OCI-LY7 (cell line): ENCODE results near the gene ZNF45. TPM values are rescaled to one million over a fixed set of nuclear protein-coding genes. Genes with fewer than 3 reads are reported as not detected.

Source experiments
- BruUV-seq: library from RNA; stranded (reverse); fragments of 400-500 nt; replicated peaks from 2 replicates; lab custom pipeline; 2021; lab: Mats Ljungman, UMichigan
- CTCF ChIA-PET: fragments of 300-600 bp; sonication (Branson Sonifier 250); formaldehyde crosslinking; loops from one replicate; lab custom pipeline; 2022; ENCODE audit warnings: antibody characterized with exemption; ENCODE audit not compliant: unreplicated experiment; lab: Charles Lee
- POLR2A ChIA-PET: fragments of 300-600 bp; sonication (Branson Sonifier 250); formaldehyde crosslinking; loops from one replicate; lab custom pipeline; 2022; ENCODE audit warnings: antibody characterized with exemption; lab: Charles Lee
- DNase-seq: peaks from one replicate; pipeline ENCODE4 v3.0.0-alpha.2; 2015; ENCODE audit warnings: low spot score
- H2AFZ ChIP-seq: fragments of 200-600 bp; sonication (generic), shearing (Covaris generic); 2 replicates; pipeline ENCODE4 v1.6.1; 2014; ENCODE audit warnings: mild to moderate bottlenecking, antibody characterized with exemption, low read length, moderate library complexity
- H3K27ac ChIP-seq: fragments of 200-600 bp; sonication (generic); 2 replicates; pipeline ENCODE4 v1.5.1; 2014; ENCODE audit warnings: mixed run types, low read depth, mild to moderate bottlenecking, moderate library complexity, low read length, inconsistent platforms; ENCODE audit not compliant: poor library complexity, severe bottlenecking
- H3K36me3 ChIP-seq: fragments of 200-600 bp; sonication (generic); 2 replicates; pipeline ENCODE4 v1.6.1; 2014; ENCODE audit warnings: mild to moderate bottlenecking, antibody characterized with exemption, low read length, moderate library complexity, mixed read lengths; ENCODE audit not compliant: insufficient read depth
- H3K4me1 ChIP-seq: fragments of 200-600 bp; sonication (generic); 2 replicates; pipeline ENCODE4 v1.5.1; 2014; ENCODE audit warnings: mild to moderate bottlenecking, low read length; ENCODE audit not compliant: insufficient read depth, poor library complexity, severe bottlenecking
- H3K4me2 ChIP-seq: fragments of 200-600 bp; sonication (generic); 2 replicates; pipeline ENCODE4 v1.6.1; 2014; ENCODE audit warnings: mild to moderate bottlenecking, low read length
- H3K4me3 ChIP-seq: fragments of 200-600 bp; sonication (generic); 2 replicates; pipeline ENCODE4 v1.5.1; 2014; ENCODE audit warnings: mild to moderate bottlenecking, low read depth, low read length; ENCODE audit not compliant: poor library complexity, severe bottlenecking
- H3K79me2 ChIP-seq: fragments of 200-600 bp; sonication (generic); 2 replicates; pipeline ENCODE4 v1.6.1; 2016; ENCODE audit warnings: low read depth, mild to moderate bottlenecking, low read length, moderate library complexity, mixed read lengths; ENCODE audit not compliant: insufficient read depth
- H3K9me2 ChIP-seq: fragments of 200-600 bp; sonication (generic); 2 replicates; pipeline ENCODE4 v1.6.1; 2016; ENCODE audit warnings: mild to moderate bottlenecking, low read length, mixed read lengths; ENCODE audit not compliant: insufficient read depth
- H3K9me3 ChIP-seq: fragments of 200-600 bp; sonication (generic); 2 replicates; pipeline ENCODE4 v1.6.1; 2014; ENCODE audit warnings: mild to moderate bottlenecking, mixed run types, low read length, mixed read lengths
- H4K20me1 ChIP-seq: fragments of 200-600 bp; sonication (generic); 2 replicates; pipeline ENCODE4 v1.6.1; 2014; ENCODE audit warnings: mild to moderate bottlenecking, antibody characterized with exemption, low read length, moderate library complexity, mixed read lengths; ENCODE audit not compliant: insufficient read depth
- CTCF ChIP-seq: fragments of 200-600 bp; sonication (generic); conservative IDR thresholded peaks from 2 replicates; pipeline ENCODE4 v1.5.1; 2014; ENCODE audit warnings: mild to moderate bottlenecking, antibody characterized with exemption, low read length, moderate library complexity, mixed read lengths
- EZH2phosphoT487 ChIP-seq: fragments of 200-600 bp; sonication (generic); IDR thresholded peaks from 2 replicates; pipeline ENCODE4 v1.6.1; 2018; ENCODE audit warnings: low read depth, borderline replicate concordance, mild to moderate bottlenecking, mixed run types, antibody characterized with exemption, low read length, moderate library complexity, mixed read lengths
- intact Hi-C: fragments of 100-400 bp; cut with micrococcal nuclease; formaldehyde crosslinking; loops from one replicate; pipeline ENCODE4 v1.10.0; 2022; ENCODE audit not compliant: unreplicated experiment
- total RNA-seq, 2 experiments: library from RNA; depleted of rRNA in 1 of 2; stranded (reverse); fragments of >200 nt in 1 of 2; shearing (Covaris generic) in 1 of 2; gene quantifications; 2 replicates each; pipeline ENCODE4 v1.2.3, GENCODE V29; 2014 to 2022

The ZNF45 gene
- total RNA-seq, 2 experiments from 2014 or later, result 9.7 to 15.3 TPM

- no TSS peak for BruUV-seq
- Histone ChIP-seq H3K36me3 (no peaks in the 10 kb centered on the region), H3K4me3 (no peak overlapping the region), H3K4me2 (no peak overlapping the region), H3K4me1 (no peaks in the 10 kb centered on the region), H4K20me1 (no peaks in the 10 kb centered on the region), H2AFZ (no peak overlapping the region), H3K9me3 (no peaks in the 10 kb centered on the region), H3K27ac (no peak overlapping the region), H3K9me2 (no peaks in the 10 kb centered on the region), H3K79me2 (no peaks in the 10 kb centered on the region)
- CTCF ChIA-PET, result no interaction called here
- no peak for DNase-seq
- intact Hi-C loops, result no loop called here
- POLR2A ChIA-PET, result no interaction called here
- no peak for TF ChIP-seq EZH2phosphoT487
- TF ChIP-seq CTCF, result no peak
These were observed 33.4 kb downstream of the ZNF45 start for GRCh38 chr19:43901395-43902390.

DNA sequence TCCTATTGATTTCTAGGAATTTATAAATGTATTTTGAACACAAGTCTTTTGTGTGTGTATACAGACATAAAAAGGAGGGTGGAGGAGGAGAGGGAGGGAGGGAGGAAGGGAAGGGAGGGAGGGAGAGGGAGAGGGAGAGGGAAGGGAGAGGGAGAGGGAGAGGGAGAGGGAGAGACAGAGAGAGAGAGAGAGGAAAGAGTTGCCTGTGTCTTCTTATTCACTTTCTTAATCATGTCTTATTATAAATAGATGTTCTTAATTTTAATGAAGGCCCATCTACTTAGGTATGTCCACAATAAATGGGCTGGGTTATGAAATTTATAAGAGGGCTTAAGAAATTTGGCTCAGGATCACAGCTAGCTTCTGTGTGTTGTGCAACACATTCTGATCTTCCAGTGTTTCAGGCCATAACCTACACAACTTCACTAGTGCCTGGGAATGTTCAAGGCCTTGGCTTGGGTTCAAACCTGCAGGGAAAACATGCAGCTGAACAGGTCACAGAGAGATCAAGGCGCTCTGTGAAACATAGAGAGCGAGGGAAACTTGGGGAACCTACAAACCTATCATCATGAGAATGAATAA, 39.3 kb downstream of the ZNF45 start:
- H3K79me2 ChIP-seq, result no peaks in the 10 kb centered on the region
- no peaks in the 10 kb centered on the region for H4K20me1 ChIP-seq
- ChIA-PET CTCF (no interaction called here), POLR2A (no interaction called here)
- DNase-seq, result no peak
- intact Hi-C loops, result no loop called here
- H3K27ac ChIP-seq, result no peak overlapping the region
- H2AFZ ChIP-seq, result no peak overlapping the region
- H3K9me3 ChIP-seq, result no peaks in the 10 kb centered on the region
- no peak overlapping the region for H3K4me3 ChIP-seq
- no peaks in the 10 kb centered on the region for H3K4me1 ChIP-seq
- BruUV-seq, result no TSS peak
- no peak for TF ChIP-seq EZH2phosphoT487
- TF ChIP-seq CTCF, result no peak
- no peak overlapping the region for H3K4me2 ChIP-seq
- no peaks in the 10 kb centered on the region for H3K36me3 ChIP-seq
- no peaks in the 10 kb centered on the region for H3K9me2 ChIP-seq

- Histone ChIP-seq H3K27ac (no peak within 1 kb of the TSS), H3K9me3 (peaks cover 13% of the 10 kb centered on the region; the same call in 1 of the 2 replicates), H3K4me3 (no peak within 1 kb of the TSS), H3K36me3 (no peaks in the 10 kb centered on the region), H2AFZ (no peak within 1 kb of the TSS), H3K9me2 (no peaks in the 10 kb centered on the region), H3K4me1 (no peaks in the 10 kb centered on the region), H3K4me2 (no peak within 1 kb of the TSS), H3K79me2 (no peaks in the 10 kb centered on the region), H4K20me1 (no peaks in the 10 kb centered on the region)
- intact Hi-C loops, result no loop called here
- POLR2A ChIA-PET, result interaction anchor here (0.6 kb wide), 1 partner anchor 471 kb away, joined by 3 read pairs; no protein-coding TSS in a partner anchor
- no peak for DNase-seq
- CTCF ChIA-PET, result no interaction called here
- no TSS peak for BruUV-seq
- TF ChIP-seq CTCF, result no peak
- no peak for TF ChIP-seq EZH2phosphoT487
These were observed 51.2 kb downstream of the ZNF45 start, which contains the start of gene ZNF404 for GRCh38 chr19:43883864-43884263. Gene ZNF404, minus strand, starts transcription at chr19:43883964.
